Body of pancreas (tissue), 4 donors: Measurements from ENCODE around the gene WFIKKN2.

Source experiments
- CTCF ChIP-seq, 7 experiments: fragments of 450-650 bp in 4 of 7; fragments of 200-600 bp in 3 of 7; sonication (generic) in 3 of 7; IDR thresholded peaks; one replicate each; pipeline ENCODE4 v1.5.1; 2016 to 2019; ENCODE audit warnings: antibody characterized with exemption in 7 of 7
- POLR2A ChIP-seq, 3 donors: fragments of 450-650 bp; IDR thresholded peaks; one replicate each; pipeline ENCODE4 v1.6.1; 2016; ENCODE audit warnings: antibody characterized with exemption in 3 of 3, mild to moderate bottlenecking in 2 of 3

DNA sequence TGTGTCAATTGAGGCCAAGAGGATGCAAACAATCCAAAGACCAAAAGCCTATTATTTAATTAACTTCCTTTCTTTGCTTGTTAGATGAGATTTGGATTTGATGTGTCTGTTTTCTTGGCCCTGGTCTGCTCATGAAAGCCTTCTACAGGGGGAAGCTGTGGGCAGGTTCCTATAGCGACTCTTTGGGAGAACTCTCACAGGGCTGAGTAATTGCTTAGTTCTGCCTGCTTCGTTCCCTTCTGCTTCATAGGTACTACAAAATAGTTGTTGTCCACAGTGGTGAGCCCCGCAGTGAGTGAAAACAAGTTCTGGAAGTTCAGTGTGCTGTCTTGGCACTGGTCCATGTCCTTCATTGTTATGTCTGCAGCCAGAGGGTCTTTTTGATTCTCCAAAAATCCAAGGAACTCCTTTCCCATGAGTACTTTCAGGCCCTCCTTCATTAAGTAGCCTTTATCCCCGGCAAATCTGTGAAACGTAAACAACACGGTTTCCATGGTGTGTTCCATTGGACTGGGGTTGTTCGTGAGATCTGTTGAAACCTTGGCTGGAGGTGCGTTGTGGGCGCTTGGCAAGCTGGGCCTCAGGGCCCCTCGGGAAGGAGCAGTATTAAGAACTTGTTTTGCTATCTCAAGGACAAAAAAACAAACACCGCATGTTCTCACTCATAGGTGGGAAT, 38.1 kb upstream of the WFIKKN2 start:
- TF ChIP-seq CTCF (IDR thresholded peaks at IDR 0.05) (no peak), POLR2A (IDR thresholded peaks at IDR 0.05) (no peak)
